K562 (cell line): ENCODE data around the gene TRIP6. TPM values are rescaled to one million over a fixed set of nuclear protein-coding genes. Genes with fewer than 3 reads are reported as not detected.

ENCODE experiments used
- AFF1 ChIP-seq, 2 experiments: fragments of 450-650 bp; IDR thresholded peaks; 2 replicates each; pipeline ENCODE4 v1.6.1; 2018; ENCODE audit warnings: mild to moderate bottlenecking in 2 of 2, low read depth in 1 of 2; ENCODE audit not compliant: partially characterized antibody in 2 of 2
- CEBPB ChIP-seq: fragments of 450-650 bp; IDR thresholded peaks from 2 replicates; pipeline ENCODE4 v1.6.1; 2016; ENCODE audit warnings: missing genetic modification characterization, missing compliant biosample characterization
- COPS2 ChIP-seq: fragments of 450-650 bp; conservative IDR thresholded peaks from 2 replicates; pipeline ENCODE4 v1.6.1; 2016; ENCODE audit warnings: mild to moderate bottlenecking, moderate library complexity
- FOXK1 ChIP-seq: sonication (generic); formaldehyde crosslinking; IDR thresholded peaks from 2 replicates; pipeline ENCODE4 v1.8.0; 2022; ENCODE audit warnings: missing genetic modification reagents, mild to moderate bottlenecking, borderline replicate concordance
- HNRNPLL ChIP-seq: fragments of 200-400 bp; formaldehyde crosslinking; IDR thresholded peaks from 2 replicates; pipeline ENCODE4 v1.6.1; 2017; ENCODE audit warnings: low read length, low read depth, mild to moderate bottlenecking; ENCODE audit not compliant: poor library complexity, severe bottlenecking
- MEIS2 ChIP-seq: fragments of 450-650 bp; IDR thresholded peaks from 2 replicates; pipeline ENCODE4 v1.6.1; 2014; ENCODE audit warnings: mild to moderate bottlenecking; ENCODE audit not compliant: partially characterized antibody
- MYNN ChIP-seq, 2 experiments: sonication (generic); formaldehyde crosslinking in 1 of 2; IDR thresholded peaks; 2 replicates each; pipeline versions ENCODE4 v1.5.0 to v1.6.1; 2016 to 2020; ENCODE audit warnings: antibody characterized with exemption in 1 of 2, missing genetic modification reagents in 1 of 2
- PCBP1 ChIP-seq: fragments of 200-400 bp; formaldehyde crosslinking; IDR thresholded peaks from 2 replicates; pipeline ENCODE4 v1.6.1; 2018; ENCODE audit warnings: mild to moderate bottlenecking, low read depth, low read length; ENCODE audit not compliant: poor library complexity, severe bottlenecking
- RBM17 ChIP-seq: fragments of 200-400 bp; formaldehyde crosslinking; IDR thresholded peaks from 2 replicates; pipeline ENCODE4 v1.6.1; 2017; ENCODE audit warnings: low read depth, mild to moderate bottlenecking, low read length, borderline replicate concordance
- THRB ChIP-seq: fragments of 450-650 bp; formaldehyde crosslinking; conservative IDR thresholded peaks from 2 replicates; pipeline ENCODE4 v1.4.0; 2022; ENCODE audit warnings: mild to moderate bottlenecking, missing genetic modification characterization
- WHSC1 ChIP-seq: IDR thresholded peaks from one replicate; pipeline ENCODE4 v1.6.1; 2012; ENCODE audit warnings: low read length, control low read depth, inconsistent platforms
- ZKSCAN1 ChIP-seq: fragments of 150-350 bp; IDR thresholded peaks from 2 replicates; pipeline ENCODE4 v1.6.1; 2016; ENCODE audit warnings: low read depth, low read length
- ZNF143 ChIP-seq: sonication (generic); formaldehyde crosslinking; IDR thresholded peaks from 2 replicates; pipeline ENCODE4 v1.9.0; 2022; ENCODE audit warnings: mild to moderate bottlenecking, missing genetic modification reagents
- ZNF395 ChIP-seq: fragments of 200-800 bp; sonication (Bioruptor generic); IDR thresholded peaks from 2 replicates; pipeline ENCODE4 v1.6.1; 2017; ENCODE audit warnings: missing genetic modification characterization, missing compliant biosample characterization
- polyA plus RNA-seq, 8 experiments: library from polyadenylated mRNA; depleted of rRNA in 4 of 8; stranded (reverse) in 5 of 8; unstranded in 3 of 8; fragments of >200 nt; fragmentation: Nextera tagmentation in 2 of 8; fragmentation: Illumina TruSeq in 1 of 8; extraction: Ambion mirVana in 2 of 8; extraction: Trizol in 1 of 8; gene quantifications; 2 replicates each; pipeline versions ENCODE4 v1.2.1 to v1.2.3, GENCODE V29; 2011 to 2014; ENCODE audit warnings: inconsistent platforms in 1 of 8, missing spikeins in 1 of 8
- total RNA-seq, 7 experiments: library from RNA; depleted of rRNA in 6 of 7; stranded (reverse); fragments of >200 nt in 6 of 7; fragmentation: Illumina TruSeq in 2 of 7; extraction: Trizol in 2 of 7; gene quantifications; 2 replicates each; pipeline versions ENCODE4 v1.2.1 to v1.2.3, GENCODE V29; 2011 to 2021; ENCODE audit warnings: low replicate concordance in 1 of 7
- TF ChIP-seq, protein P1 (sequence below): conservative IDR thresholded peaks from 2 replicates; pipeline ENCODE4 v1.6.1; 2011; ENCODE audit warnings: low read depth, mild to moderate bottlenecking, low read length; ENCODE audit not compliant: control insufficient read depth
- TF ChIP-seq, protein P2 (sequence below): fragments of 250-450 bp; sonication (Bioruptor Pico); IDR thresholded peaks from 2 replicates; pipeline ENCODE4 v1.8.0; 2022; ENCODE audit warnings: inconsistent platforms, mild to moderate bottlenecking, moderate library complexity, borderline replicate concordance

The TRIP6 gene
- total and polyA plus RNA-seq, 9 of the 15 experiments (the other 6 are each of a cell fraction or from before 2014, with no cell fraction given): 5.9 to 141 (median 54.0) TPM

- TF ChIP-seq ZKSCAN1: peak; percentile 99
- TF ChIP-seq COPS2: no peak
- TF ChIP-seq PCBP1: peak; percentile 43
- no peak for TF ChIP-seq RBM17
- TF ChIP-seq HNRNPLL: peak; percentile 87
- TF ChIP-seq WHSC1: no peak
- TF ChIP-seq FOXK1 (CRISPR knock-in tag): peak; percentile 82; the same call in 1 of the 2 replicates
- TF ChIP-seq, protein P1, sequence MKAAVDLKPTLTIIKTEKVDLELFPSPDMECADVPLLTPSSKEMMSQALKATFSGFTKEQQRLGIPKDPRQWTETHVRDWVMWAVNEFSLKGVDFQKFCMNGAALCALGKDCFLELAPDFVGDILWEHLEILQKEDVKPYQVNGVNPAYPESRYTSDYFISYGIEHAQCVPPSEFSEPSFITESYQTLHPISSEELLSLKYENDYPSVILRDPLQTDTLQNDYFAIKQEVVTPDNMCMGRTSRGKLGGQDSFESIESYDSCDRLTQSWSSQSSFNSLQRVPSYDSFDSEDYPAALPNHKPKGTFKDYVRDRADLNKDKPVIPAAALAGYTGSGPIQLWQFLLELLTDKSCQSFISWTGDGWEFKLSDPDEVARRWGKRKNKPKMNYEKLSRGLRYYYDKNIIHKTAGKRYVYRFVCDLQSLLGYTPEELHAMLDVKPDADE: 0 out of 2 replicates have a peak, but pooled peaks have one; percentile 54
- peak; percentile 59; the same call in 1 of the 2 replicates for TF ChIP-seq MYNN (IDR thresholded peaks at IDR 0.05)
- TF ChIP-seq MYNN (CRISPR knock-in tag; IDR thresholded peaks at IDR 0.05): no peak
- TF ChIP-seq ZNF395: no peak
- TF ChIP-seq, protein P2, sequence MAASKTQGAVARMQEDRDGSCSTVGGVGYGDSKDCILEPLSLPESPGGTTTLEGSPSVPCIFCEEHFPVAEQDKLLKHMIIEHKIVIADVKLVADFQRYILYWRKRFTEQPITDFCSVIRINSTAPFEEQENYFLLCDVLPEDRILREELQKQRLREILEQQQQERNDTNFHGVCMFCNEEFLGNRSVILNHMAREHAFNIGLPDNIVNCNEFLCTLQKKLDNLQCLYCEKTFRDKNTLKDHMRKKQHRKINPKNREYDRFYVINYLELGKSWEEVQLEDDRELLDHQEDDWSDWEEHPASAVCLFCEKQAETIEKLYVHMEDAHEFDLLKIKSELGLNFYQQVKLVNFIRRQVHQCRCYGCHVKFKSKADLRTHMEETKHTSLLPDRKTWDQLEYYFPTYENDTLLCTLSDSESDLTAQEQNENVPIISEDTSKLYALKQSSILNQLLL: no peak
- no peak for TF ChIP-seq CEBPB (tag)
- peak; percentile 43; the same call in 1 of the 2 replicates for TF ChIP-seq ZNF143
- peak; percentile 30 for TF ChIP-seq MEIS2
- TF ChIP-seq THRB (CRISPR knock-in tag): 0 out of 2 replicates have a peak, but pooled peaks have one; percentile 47
- peak in 1 of 2 experiments; percentile 28 for TF ChIP-seq AFF1 (IDR thresholded peaks at IDR 0.05; ENCODE audit: low read depth in 1 of 2, partially characterized antibody in 2 of 2)
Measured at GRCh38 chr7:100827330-100828226, 39.6 kb upstream of the TRIP6 start, which contains the start of gene EPHB4 (continued).
